NCI-H128 (cell line): ENCODE data around the gene SPSB3.
A peak's percentile ranks its signal among the peaks of the same experiment; 100 is the strongest.

Experiments
- DNase-seq: peaks from one replicate; lab custom pipeline; 2025; ENCODE audit not compliant: unreplicated experiment; lab: John Stamatoyannopoulos, UW

Gene SPSB3

GRCh38 chr16:1775846-1776671 is 6.3 kb downstream of the SPSB3 start:
- DNase-seq: no peak

DNA sequence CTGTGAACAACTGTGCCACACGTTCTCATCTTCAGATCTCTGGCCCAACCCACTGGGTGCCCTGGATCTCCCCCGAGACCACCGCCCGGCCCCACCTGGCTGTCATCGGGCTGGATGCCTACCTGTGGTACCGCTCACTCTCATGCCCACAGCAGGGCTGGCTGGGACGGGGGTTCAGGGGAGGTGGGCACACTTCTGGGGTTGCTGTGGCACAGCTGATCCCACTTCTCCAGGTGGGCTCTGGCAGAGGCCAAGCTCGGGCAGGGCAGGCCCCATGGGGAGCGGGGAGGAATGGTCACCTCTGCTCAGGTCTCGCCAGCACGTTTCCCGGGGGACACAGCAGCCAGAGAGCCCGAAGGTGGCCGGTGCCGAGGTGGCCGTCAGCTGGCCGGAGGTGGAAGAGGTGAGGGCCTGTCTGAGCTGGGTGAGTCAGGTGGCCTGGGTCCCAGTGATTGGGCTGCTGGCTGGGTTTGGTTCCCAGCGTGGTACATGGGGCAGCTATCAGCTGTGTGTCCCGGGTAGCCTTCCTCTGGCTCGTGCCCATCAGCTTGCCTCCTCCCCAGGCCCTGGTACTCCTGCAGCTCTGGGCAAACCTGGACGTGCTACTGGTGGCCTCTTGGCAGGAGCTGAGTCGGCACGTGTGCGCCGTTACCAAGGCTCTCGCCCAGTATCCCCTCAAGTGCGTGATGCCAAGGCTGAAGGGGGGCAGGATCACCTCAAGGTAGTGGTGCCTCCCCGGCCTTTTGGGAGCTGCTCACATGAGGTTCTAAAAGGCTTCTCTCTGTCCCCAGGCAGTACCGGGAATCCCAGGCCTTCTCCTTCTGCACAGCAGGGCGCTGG is 7.1 kb downstream of the SPSB3 start:
- DNase-seq: no peak

- DNase-seq: no peak
Measured at GRCh38 chr16:1774448-1774780, 8.0 kb downstream of the SPSB3 start.

- DNase-seq: no peak
Measured at GRCh38 chr16:1773703-1774447, 8.5 kb downstream of the SPSB3 start.

DNA sequence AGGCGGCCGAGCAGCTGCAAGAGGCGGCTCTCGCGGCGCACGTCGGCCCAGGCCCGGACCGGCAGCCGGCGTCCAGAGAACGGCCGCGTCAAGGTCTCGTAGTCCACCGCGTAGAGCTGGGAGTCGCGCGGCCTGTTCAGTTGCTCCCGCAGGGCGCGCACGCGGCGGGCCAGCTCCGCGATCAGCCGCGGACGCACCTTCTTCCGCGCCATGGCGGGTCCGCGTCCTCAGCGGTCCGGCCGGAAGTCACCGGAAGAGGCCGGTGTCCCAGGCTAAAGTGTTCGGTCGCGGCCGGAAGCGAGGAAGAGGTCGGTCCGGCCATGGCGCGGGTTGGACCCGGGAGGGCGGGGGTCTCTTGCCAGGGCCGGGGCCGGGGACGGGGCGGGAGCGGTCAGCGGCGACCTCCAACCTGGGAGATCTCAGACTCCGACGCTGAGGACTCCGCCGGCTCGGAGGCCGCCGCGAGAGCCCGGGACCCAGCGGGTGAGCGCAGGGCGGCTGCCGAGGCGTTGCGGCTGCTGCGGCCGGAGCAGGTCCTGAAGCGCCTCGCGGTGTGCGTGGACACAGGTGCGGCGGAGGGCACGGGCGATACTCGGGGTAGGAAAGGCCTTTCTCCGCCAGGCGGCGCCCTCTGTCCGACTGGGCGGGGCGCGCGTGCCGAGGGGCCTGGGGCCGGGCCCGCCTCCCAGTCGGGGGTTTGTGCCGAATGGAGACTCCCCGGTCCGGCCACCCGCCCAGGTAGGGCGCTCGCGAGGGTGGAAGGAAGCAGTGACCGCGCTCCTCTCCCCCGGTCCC is 9.3 kb downstream of the SPSB3 start, which contains the start of gene MRPS34:
Gene MRPS34, minus strand, starts transcription at position 227 of the 795 bp plus-strand sequence. Its CDS starts 15 bp downstream, at position 212.
- DNase-seq: peak; percentile 57

DNA sequence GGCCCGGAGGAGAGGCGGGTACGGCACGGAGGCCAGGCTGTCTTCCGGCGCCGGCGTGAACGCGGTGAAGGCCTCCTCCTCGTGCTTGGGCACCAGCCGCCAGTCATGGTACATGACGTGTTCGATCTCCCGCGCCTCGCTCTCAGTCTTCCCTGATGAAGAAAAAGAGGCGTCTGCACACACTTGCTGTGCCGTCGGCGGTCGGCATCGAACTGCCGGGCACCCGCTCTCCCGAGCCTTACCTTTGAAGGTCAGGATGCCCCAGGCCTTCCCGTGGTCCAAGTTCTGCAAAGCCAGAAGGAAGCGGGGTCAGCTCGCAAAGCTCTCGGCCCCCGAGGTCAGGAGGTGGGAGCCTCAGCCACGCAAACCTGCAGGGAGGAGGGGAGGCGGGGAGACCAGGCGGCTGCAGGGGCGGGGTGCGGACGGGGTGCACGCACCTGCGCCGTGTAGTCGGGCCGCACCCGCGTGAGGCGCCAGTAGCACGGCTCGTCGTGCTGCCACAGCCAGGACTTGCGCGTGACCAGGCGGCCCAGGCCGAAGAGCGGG is 9.9 kb downstream of the SPSB3 start, which contains the start of gene EME2:
Gene EME2, plus strand, starts transcription at position 449 of the 546 bp plus-strand sequence. CDS start 418 bp downstream, outside the sequence.
- no peak for DNase-seq

- DNase-seq: no peak
Measured at GRCh38 chr16:1771864-1772361, 10.5 kb downstream of the SPSB3 start.

GRCh38 chr16:1771188-1771863 is 11.0 kb downstream of the SPSB3 start, which contains the start of gene NME3:
TSS of gene NME3 (minus strand) at chr16:1771543. CDS start at chr16:1771534, 9 bp downstream.
- no peak for DNase-seq

DNA sequence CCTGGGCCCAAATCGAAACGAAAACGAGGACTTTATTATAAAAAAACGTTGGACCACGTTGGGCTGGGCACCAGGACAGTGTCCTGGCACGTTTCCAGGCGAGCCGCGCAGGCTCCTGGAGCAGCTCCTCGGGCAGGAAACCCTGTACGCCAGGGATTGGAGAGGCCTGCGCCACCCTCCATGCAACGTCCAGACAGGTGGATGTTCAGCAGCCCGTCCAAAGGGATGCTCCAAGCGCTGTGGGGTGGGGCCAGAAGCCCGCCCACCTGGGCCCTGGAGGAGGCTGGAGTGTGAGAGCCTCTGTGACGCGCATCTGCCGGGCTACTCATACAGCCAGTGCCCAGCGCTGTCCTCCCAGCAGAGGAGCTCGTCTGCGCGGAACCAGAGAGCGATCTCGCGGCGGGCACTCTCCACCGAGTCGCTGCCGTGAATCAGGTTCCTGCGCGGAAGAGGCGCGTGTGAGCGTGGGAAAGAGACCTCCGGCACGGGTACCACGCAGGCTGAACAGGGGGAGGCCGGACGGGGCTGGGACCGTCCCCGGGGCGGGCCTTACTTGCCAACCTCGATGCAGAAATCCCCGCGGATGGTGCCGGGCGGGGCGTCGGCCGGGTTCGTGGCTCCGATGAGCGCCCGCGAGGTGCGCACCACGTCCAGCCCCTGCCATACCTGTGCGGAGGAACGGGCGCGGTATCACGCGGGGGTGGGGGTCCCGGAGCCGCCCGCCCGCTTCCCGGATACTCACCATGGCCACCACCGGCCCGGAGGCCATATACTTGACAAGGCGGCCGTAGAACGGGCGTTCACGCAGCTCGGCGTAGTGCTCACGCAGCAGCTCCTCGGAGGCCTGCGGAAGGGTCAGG is 11.8 kb downstream of the SPSB3 start:
- no peak for DNase-seq

GRCh38 chr16:1769402-1770300 is 12.7 kb downstream of the SPSB3 start:
- no peak for DNase-seq

DNA sequence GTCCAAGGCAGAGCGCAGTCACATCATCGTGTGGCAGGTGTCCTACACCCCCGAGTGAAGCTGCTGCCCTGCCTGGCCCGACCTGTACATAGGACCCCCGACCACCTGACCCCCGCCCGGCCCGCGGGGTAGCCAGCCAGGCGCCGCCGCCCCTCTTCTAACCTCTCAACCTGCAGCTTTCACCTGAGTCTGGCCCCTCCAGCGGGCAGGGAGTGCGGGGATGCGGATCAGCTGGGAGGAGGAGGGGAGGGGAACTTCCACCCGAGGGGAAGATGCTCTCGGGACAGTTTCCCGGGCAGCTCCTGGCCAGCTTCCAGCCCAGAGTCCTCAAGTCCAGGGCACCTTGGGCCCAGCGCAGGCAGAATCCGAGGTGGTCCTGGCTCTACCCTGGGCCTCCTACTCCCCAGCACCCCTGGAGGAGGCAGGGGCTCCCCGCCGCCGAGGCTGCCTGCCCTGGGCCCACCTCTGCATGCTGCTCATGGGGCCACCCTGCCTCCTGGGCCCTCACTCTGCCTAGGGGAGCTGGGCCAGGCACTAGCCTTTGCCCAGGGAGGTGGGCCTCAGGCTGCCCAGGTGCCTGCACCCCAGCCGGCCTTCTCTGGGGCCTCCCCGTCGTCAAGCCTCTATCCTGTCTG is 13.5 kb downstream of the SPSB3 start:
- DNase-seq: no peak

GRCh38 chr16:1768061-1768766 is 14.2 kb downstream of the SPSB3 start:
- DNase-seq: no peak

- DNase-seq: no peak
Measured at GRCh38 chr16:1767116-1767994, 15.0 kb downstream of the SPSB3 start.

- DNase-seq: no peak
Measured at GRCh38 chr16:1766701-1767100, 15.7 kb downstream of the SPSB3 start.

- DNase-seq: no peak
Measured at GRCh38 chr16:1766231-1766630, 16.1 kb downstream of the SPSB3 start.
